GM12873 (cell line): ENCODE results near the gene CD3G.

Experiments
- CTCF ChIP-seq: IDR thresholded peaks from 2 replicates; pipeline ENCODE4 v1.5.1; 2012; ENCODE audit warnings: low read depth, mild to moderate bottlenecking, moderate library complexity, low read length, control low read depth; ENCODE audit not compliant: insufficient read depth; ENCODE audit errors: missing control alignments

CD3G gene

GRCh38 chr11:118328745-118329144 is 15.4 kb upstream of the CD3G start:
- TF ChIP-seq CTCF: no peak

GRCh38 chr11:118334745-118335144 is 9.4 kb upstream of the CD3G start:
- no peak for TF ChIP-seq CTCF

GRCh38 chr11:118338637-118339061 is 5.5 kb upstream of the CD3G start:
- TF ChIP-seq CTCF: no peak

GRCh38 chr11:118339281-118339961 is 4.7 kb upstream of the CD3G start:
- no peak for TF ChIP-seq CTCF

- no peak for TF ChIP-seq CTCF
Measured at GRCh38 chr11:118340449-118340848, 3.7 kb upstream of the CD3G start.

GRCh38 chr11:118341261-118341660 is 2.9 kb upstream of the CD3G start:
- no peak for TF ChIP-seq CTCF

GRCh38 chr11:118341815-118342489 is 2.2 kb upstream of the CD3G start:
- TF ChIP-seq CTCF: no peak
